Neural progenitor cell (in vitro differentiated cells): ENCODE measurements around the gene TCF7L1. TPM values are rescaled to one million over a fixed set of nuclear protein-coding genes. Genes with fewer than 3 reads are reported as not detected.
A peak's percentile ranks its signal among the peaks of the same experiment; 100 is the strongest.

Experiments used
- DNase-seq: peaks from one replicate; pipeline ENCODE4 v3.0.0-alpha.2; 2016; ENCODE audit warnings: low spot score
- H2AFZ ChIP-seq: fragments of 200-600 bp; sonication (generic); replicated peaks from 2 replicates; pipeline ENCODE4 v1.6.1; 2016; ENCODE audit warnings: antibody characterized with exemption
- H3F3A ChIP-seq: fragments of 200-600 bp; sonication (generic); 2 replicates; pipeline ENCODE4 v1.6.1; 2016; ENCODE audit warnings: antibody characterized with exemption, low read depth
- H3K27ac ChIP-seq: fragments of 200-600 bp; sonication (generic); 2 replicates; pipeline ENCODE4 v1.5.1; 2016; ENCODE audit warnings: mild to moderate bottlenecking
- H3K27me3 ChIP-seq: fragments of 200-600 bp; sonication (generic); 2 replicates; pipeline ENCODE4 v1.6.1; 2016; ENCODE audit warnings: mild to moderate bottlenecking, moderate library complexity
- H3K36me3 ChIP-seq: fragments of 200-600 bp; sonication (generic); 2 replicates; pipeline ENCODE4 v1.5.1; 2016
- H3K4me1 ChIP-seq: fragments of 200-600 bp; sonication (generic); 2 replicates; pipeline ENCODE4 v1.6.1; 2016; ENCODE audit warnings: mixed run types
- H3K4me2 ChIP-seq: fragments of 200-600 bp; sonication (generic); 2 replicates; pipeline ENCODE4 v1.6.1; 2016
- H3K4me3 ChIP-seq: fragments of 200-600 bp; sonication (generic); 2 replicates; pipeline ENCODE4 v1.5.1; 2016
- H3K79me2 ChIP-seq: fragments of 200-600 bp; sonication (generic); 2 replicates; pipeline ENCODE4 v1.6.1; 2016; ENCODE audit warnings: low read depth
- H3K9ac ChIP-seq: fragments of 200-600 bp; sonication (generic); 2 replicates; pipeline ENCODE4 v1.6.1; 2016
- H3K9me3 ChIP-seq: fragments of 200-600 bp; sonication (generic); 2 replicates; pipeline ENCODE4 v1.5.1; 2016; ENCODE audit warnings: low read depth
- H4K20me1 ChIP-seq: fragments of 200-600 bp; sonication (generic); 2 replicates; pipeline ENCODE4 v1.6.1; 2016; ENCODE audit warnings: low read depth
- H3K27ac Mint-ChIP-seq: 3 replicates; pipeline ENCODE4 v1.8.0; 2021; ENCODE audit warnings: mixed read lengths
- H3K27me3 Mint-ChIP-seq: 2 replicates; pipeline ENCODE4 v1.8.0; 2022; ENCODE audit warnings: low read depth, mild to moderate bottlenecking, inconsistent platforms, moderate library complexity, mixed read lengths; ENCODE audit not compliant: insufficient read depth
- H3K36me3 Mint-ChIP-seq: 3 replicates; pipeline ENCODE4 v1.8.0; 2021; ENCODE audit warnings: mixed read lengths
- H3K4me1 Mint-ChIP-seq: 3 replicates; pipeline ENCODE4 v1.8.0; 2021; ENCODE audit warnings: mixed read lengths
- H3K4me3 Mint-ChIP-seq: 3 replicates; pipeline ENCODE4 v1.8.0; 2021; ENCODE audit warnings: mild to moderate bottlenecking, moderate library complexity, mixed read lengths
- H3K9me3 Mint-ChIP-seq: 3 replicates; pipeline ENCODE4 v1.8.0; 2020; ENCODE audit warnings: mixed read lengths
- CTCF ChIP-seq: fragments of 200-600 bp; sonication (generic); IDR thresholded peaks from 2 replicates; pipeline ENCODE4 v1.5.1; 2017; ENCODE audit warnings: antibody characterized with exemption, mild to moderate bottlenecking
- EZH2 ChIP-seq: fragments of 200-600 bp; sonication (generic); IDR thresholded peaks from 2 replicates; pipeline ENCODE4 v1.6.1; 2017; ENCODE audit warnings: antibody characterized with exemption, mild to moderate bottlenecking, moderate library complexity
- EZH2phosphoT487 ChIP-seq: fragments of 200-600 bp; sonication (generic); IDR thresholded peaks from 2 replicates; pipeline ENCODE4 v1.6.1; 2017; ENCODE audit warnings: antibody characterized with exemption
- total RNA-seq: library from RNA; depleted of rRNA; stranded (reverse); fragments of >200 nt; gene quantifications from 2 replicates; pipeline ENCODE4 v1.2.3, GENCODE V29; 2015; ENCODE audit warnings: low replicate concordance

Gene TCF7L1
- total RNA-seq, 1 donor from 2014 or later: 1.0 TPM

GRCh38 chr2:85272357-85272756 lies 139.2 kb downstream of the TCF7L1 start:
- peaks cover 40% of the 10 kb centered on the region for H3K4me1 Mint-ChIP-seq
- peaks cover 5% of the 10 kb centered on the region for H4K20me1 ChIP-seq
- H3K9ac ChIP-seq: no peak overlapping the region
- no peak for DNase-seq
- H3F3A ChIP-seq: peaks cover 4% of the 10 kb centered on the region
- no peak overlapping the region for H2AFZ ChIP-seq
- peaks cover 14% of the 10 kb centered on the region for H3K4me1 ChIP-seq
- TF ChIP-seq CTCF (no peak), EZH2 (no peak)
- no peaks in the 10 kb centered on the region for H3K36me3 ChIP-seq
- no peaks in the 10 kb centered on the region for H3K9me3 Mint-ChIP-seq
- H3K4me3 Mint-ChIP-seq: no peak overlapping the region
- H3K27ac Mint-ChIP-seq: peak overlapping the region; percentile 17
- no peak overlapping the region for H3K4me3 ChIP-seq
- H3K4me2 ChIP-seq: no peak overlapping the region
- H3K9me3 ChIP-seq: no peaks in the 10 kb centered on the region
- no peak overlapping the region for H3K27ac ChIP-seq
- H3K27me3 ChIP-seq: no peaks in the 10 kb centered on the region
- no peaks in the 10 kb centered on the region for H3K79me2 ChIP-seq
- H3K27me3 Mint-ChIP-seq: peaks cover 6% of the 10 kb centered on the region
- H3K36me3 Mint-ChIP-seq: no peaks in the 10 kb centered on the region

- no peak overlapping the region for H3K4me3 Mint-ChIP-seq
- peaks cover 16% of the 10 kb centered on the region for H3K4me1 ChIP-seq
- H3K4me2 ChIP-seq: no peak overlapping the region
- no peak overlapping the region for H3K9ac ChIP-seq
- no peak overlapping the region for H2AFZ ChIP-seq
- H3K27ac Mint-ChIP-seq: no peak overlapping the region
- no peaks in the 10 kb centered on the region for H3K79me2 ChIP-seq
- peaks cover 3% of the 10 kb centered on the region for H4K20me1 ChIP-seq
- peaks cover 4% of the 10 kb centered on the region for H3F3A ChIP-seq
- no peaks in the 10 kb centered on the region for H3K9me3 ChIP-seq
- no peaks in the 10 kb centered on the region for H3K36me3 Mint-ChIP-seq
- H3K27ac ChIP-seq: no peak overlapping the region
- H3K27me3 ChIP-seq: no peaks in the 10 kb centered on the region
- peaks cover 50% of the 10 kb centered on the region for H3K4me1 Mint-ChIP-seq
- H3K4me3 ChIP-seq: no peak overlapping the region
- no peaks in the 10 kb centered on the region for H3K36me3 ChIP-seq
- H3K27me3 Mint-ChIP-seq: peaks cover 6% of the 10 kb centered on the region
- H3K9me3 Mint-ChIP-seq: no peaks in the 10 kb centered on the region
- DNase-seq: no peak
- TF ChIP-seq EZH2phosphoT487 (no peak), EZH2 (no peak), CTCF (no peak)
Measured at GRCh38 chr2:85273738-85274731, 140.8 kb downstream of the TCF7L1 start.

- Histone ChIP-seq H3K4me3 (no peak overlapping the region), H3K4me1 (peaks cover 9% of the 10 kb centered on the region), H3F3A (no peaks in the 10 kb centered on the region), H3K9me3 (no peaks in the 10 kb centered on the region), H2AFZ (no peak overlapping the region), H3K79me2 (no peaks in the 10 kb centered on the region), H3K27me3 (no peaks in the 10 kb centered on the region), H3K9ac (no peak overlapping the region), H3K27ac (no peak overlapping the region), H3K4me2 (no peak overlapping the region), H4K20me1 (no peaks in the 10 kb centered on the region), H3K36me3 (no peaks in the 10 kb centered on the region)
- H3K4me3 Mint-ChIP-seq: no peak overlapping the region
- H3K36me3 Mint-ChIP-seq: no peaks in the 10 kb centered on the region
- TF ChIP-seq EZH2phosphoT487: no peak
- peaks cover 8% of the 10 kb centered on the region for H3K27me3 Mint-ChIP-seq
- DNase-seq: no peak
- H3K27ac Mint-ChIP-seq: no peak overlapping the region
- H3K9me3 Mint-ChIP-seq: no peaks in the 10 kb centered on the region
- peaks cover 41% of the 10 kb centered on the region for H3K4me1 Mint-ChIP-seq
Measured at GRCh38 chr2:85275984-85276540, 142.9 kb downstream of the TCF7L1 start.
